Activated CD8-positive, alpha-beta memory T cell treated with anti-CD3 and anti-CD28 coated beads, Interleukin-2, amount 50 U/mL, for 1 hour (primary cell): ENCODE data around the gene VAMP1.
"Not testable (repeated sequence)": the region's sequence is repeated elsewhere in the genome, so short reads cannot be mapped to it uniquely, and the experiment has no call there.

Source experiments
- DNase-seq: peaks from one replicate; pipeline ENCODE4 v3.0.0-alpha.2; 2020; ENCODE audit errors: extremely low read depth

The VAMP1 gene, protein sequence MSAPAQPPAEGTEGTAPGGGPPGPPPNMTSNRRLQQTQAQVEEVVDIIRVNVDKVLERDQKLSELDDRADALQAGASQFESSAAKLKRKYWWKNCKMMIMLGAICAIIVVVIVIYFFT

DNA sequence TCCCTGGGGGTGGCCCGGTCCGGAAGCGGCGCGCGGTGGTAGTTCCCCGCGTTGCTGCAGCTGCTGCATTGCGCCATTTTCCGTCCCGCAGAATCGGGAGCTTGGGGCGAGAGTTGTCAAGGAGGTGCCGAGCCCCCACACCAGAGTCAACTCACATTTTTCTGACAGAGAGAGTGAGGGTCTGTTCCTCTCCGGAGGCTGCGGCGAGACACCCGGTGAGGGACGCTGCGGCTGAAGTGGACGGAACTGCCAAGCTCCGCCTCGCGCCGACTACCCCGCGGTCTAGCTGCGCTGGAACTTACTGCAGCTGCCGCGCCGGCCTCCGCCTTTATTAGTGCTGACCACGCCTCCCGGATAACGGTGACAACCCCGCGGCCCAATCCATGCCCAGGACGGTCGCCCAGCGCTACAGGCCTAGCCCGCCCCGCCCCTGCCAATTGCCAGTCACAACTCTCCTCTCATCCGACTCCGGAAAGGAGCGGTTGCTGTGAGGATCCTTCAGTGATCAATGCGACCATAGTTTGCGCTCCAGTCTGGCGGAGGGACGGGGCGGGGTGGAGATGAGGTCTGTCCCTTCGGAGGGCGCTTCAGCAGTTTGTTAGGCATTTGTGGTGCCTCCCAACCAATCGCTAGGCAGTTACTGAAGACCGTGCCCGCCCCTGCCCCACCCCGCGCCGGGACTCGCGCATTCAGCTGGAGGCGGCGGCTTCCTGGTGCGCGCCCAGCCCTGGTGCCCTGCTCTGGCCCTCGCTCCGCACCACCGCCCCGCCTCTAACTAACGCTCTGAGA is at the start of gene VAMP1:
Gene VAMP1 (minus strand): TSS at position 303 of the 789 bp plus-strand sequence. CDS start 146 bp downstream, at position 157.
- peak; percentile 97 for DNase-seq

DNA sequence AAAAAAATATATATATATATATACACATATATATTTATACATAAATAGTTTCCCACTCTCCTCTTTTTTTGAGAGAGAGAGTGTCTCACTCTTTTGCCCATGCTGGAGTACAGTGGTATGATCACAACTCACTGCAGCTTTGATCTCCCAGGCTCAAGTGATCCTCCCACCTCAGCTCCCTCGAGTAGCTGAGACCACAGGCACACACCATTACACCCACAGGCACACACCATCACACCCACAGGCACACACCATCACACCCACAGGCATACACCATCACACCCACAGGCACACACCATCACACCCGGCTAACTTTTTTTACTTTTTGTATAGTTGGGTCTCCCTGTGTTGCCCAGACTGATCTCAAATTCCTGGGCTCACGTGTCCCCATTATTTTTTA is 49.7 kb upstream of the VAMP1 start:
- DNase-seq, result no peak

DNA sequence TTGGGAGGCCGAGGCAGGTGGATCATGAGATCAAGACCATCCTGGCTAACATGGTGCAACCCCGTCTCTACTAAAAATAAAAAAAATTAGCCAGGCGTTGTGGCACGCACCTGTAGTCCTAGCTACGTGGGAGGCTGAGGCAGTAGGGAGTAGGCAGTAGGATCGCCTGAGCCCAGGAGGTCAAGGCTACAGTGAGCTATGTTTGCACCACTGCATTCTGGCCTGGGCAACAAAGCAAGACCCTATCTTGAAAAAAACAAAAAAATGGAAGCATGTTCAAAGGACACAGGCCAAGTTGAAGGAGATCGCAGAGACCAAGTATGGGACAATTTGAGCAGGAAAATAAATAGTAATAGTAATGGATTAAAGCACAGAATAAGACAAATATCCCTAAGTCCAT is 37.6 kb upstream of the VAMP1 start:
- no peak for DNase-seq

DNA sequence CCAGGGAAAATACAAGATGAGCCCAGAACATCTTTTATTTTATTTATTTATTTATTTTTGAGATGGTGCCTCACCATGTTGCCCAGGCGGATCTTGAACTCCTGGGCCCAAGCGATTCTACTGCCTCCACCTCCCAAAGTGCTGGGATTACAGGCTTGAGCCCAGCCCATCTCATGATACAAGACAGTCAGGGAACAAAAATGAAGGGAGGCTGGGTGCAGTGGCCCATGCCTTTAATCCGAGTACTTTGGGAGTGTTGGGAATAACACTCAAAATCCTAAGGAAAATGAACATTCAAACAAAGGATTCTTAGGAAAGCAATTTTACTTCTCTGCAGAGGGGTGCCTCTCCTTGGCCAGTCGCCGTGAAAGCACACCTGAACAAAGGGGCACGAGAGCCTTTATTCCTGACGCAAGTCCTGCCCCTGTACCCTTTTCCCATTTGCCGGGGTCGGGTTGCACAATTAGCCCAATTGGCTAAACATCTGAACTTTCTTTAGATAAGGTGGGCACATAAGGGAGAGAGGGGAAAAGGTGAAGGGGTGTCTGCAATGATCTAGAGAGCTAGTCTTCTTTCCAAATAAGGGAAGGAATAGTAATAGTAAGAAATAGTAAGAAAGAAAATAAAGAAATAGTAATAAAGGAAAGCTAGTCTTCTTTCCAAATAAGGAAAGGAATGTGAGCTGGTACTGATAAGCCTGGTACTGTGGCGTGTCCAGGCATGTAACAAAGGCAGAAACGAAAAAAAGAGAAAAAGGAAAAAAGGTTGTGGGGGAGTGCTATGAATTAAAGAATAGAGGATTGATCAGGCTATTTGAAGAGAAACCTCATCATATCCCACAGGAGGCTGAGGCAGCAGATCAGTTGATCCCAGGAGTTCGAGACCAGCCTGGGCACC is 36.9 kb upstream of the VAMP1 start:
- DNase-seq, result no peak

DNA sequence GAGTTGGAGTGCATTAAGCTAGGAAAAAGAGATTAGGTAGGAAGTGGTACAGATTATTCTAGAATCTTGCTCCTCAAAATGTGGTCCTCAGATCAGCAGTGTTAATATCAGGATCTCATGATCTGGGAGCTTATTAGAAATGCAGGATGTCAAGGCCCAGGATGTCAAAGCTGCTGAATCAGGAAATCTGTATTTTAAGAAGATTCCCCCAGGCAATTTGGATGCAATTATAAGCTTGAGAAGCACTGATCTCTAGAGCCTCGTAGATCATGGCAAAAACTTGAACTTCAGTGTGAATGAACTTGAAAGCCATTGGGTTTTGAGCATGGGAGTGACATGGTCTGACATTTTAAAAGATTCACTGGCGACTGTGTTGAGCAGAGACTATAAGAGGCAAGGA is 30.0 kb upstream of the VAMP1 start:
- DNase-seq, result no peak

DNA sequence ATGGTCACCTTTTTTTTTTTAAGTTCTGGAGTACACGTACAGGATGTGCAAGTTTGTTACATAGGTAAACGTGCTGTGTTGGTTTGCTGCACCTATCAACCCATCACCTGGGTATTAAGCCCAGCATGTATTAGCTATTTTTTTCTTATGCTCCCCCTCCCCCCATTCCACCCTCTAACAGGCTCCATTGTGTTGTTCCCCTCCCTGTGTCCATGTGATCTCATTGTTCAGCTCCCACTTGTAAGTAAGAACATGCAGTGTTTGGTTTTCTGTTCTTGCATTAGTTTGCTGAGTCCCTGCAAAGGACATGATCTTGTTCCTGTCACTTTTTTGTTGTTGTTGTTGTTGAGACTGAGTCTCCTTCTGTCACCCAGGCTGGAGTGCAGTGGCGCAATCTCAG is 26.8 kb upstream of the VAMP1 start:
- not testable (repeated sequence) for DNase-seq

DNA sequence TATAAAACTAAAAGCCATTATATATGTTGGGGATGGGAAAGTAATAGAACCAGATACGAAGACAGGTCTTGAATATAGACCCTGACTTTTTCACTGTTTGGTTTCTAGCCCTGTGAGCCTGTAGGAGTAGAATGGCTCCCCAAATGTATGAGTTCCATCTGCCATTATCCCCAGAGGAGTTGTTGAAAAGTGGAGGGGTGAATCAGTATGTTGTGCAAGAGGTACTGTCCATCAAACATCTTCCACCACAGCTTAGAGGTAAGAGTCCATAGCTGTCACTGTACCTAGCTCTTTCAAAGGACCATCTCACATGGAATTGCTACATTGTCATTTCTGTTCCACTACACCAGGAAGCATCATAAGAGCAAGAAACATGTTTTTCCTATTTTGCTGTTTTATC is 24.5 kb upstream of the VAMP1 start:
- no peak for DNase-seq

DNA sequence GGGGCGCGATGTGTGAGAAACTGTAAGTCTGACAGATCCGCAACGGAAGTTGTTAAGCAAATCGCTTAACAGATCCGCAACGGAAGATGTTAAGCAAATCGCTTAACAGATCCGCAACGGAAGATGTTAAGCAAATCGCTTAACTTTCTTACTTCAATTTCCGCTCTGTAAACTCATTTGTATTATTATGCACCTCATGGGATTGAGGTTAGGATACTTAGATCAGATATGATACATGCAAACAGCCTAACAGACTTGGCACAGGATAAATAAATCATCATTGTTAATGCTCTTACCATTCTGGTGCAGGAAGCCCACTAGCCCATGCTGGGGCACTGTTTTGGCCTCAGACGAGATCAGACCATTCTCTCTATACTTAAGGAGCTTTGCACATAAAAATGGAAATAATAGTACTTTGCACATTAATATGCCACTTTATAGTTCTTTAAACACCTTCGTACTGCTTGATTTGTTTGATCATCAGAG is 23.8 kb upstream of the VAMP1 start:
- no peak for DNase-seq

DNA sequence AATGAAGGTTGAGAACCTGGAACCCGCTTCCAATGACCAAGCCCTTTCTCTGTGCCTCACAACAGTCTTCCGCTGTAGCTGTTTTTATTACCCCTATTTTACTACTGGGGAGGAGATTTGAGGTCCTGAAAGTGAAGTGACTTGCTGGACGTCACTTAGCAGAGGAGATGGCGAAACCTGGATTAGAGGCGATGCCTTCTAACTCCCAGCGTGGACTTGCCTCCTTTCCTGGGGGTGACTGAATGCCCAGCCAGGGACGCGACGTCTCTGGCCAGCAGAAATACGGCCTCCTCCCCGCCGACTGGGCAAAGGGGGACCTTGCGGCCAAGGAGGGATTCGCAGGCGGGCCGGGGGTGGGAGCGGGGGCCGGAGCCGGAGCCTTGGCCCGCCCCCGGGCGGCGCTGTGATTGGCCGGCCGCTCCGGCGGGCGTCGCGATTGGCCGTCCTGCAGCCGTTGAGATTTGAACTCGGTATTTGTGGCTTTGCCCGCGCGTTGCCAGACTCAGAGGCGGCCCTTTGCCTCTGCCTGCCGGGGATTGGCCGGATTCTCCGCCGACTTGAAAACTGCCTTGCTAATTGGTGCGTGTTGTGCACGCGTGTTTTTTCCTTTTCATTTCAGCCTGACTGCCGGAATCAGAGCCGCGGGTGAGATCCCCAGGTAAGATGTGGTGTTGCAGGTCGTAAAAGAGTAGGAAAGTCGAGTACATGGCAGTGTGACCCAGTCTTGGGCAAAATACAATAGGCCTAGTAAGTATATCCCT is 23.2 kb upstream of the VAMP1 start, which contains the start of gene NCAPD2:
Gene NCAPD2 (plus strand): TSS at position 606 of the 761 bp plus-strand sequence. CDS start 997 bp downstream, outside the sequence.
- DNase-seq, result peak; percentile 89

DNA sequence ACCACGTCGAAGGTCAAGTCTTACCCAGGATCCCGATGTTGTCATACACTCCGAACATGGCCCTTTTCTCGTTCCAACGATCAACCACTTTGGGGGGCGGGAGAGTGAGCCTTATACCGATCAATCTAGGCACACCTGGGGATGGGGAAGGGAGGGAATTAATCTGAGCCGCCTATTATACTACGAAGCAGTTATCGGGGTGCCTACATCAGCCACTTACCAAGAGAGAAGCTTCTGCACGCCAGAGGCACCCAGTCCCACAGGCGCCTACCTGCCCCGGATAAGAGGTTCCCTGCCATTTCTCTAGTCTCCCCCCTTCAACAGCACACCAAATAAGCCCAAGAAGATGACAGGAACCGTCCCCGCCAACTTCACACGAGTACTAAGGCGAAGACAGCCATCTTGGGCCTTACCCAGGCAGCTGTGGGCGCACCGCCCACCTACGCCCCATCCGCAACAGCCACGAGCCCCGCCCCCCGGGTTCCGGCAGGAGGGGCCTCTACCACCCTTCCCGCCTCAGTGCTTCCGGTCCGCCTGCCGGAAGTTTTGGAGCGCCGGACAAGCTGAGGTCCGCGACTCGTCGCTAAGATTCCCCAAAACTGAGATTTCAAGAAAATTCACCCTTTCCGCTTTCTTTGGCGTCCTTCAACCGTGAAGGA is 22.5 kb upstream of the VAMP1 start, which contains the start of gene MRPL51:
Gene MRPL51 (minus strand): TSS at position 425 of the 659 bp plus-strand sequence. CDS start 126 bp downstream, at position 299.
- peak; percentile 79 for DNase-seq

DNA sequence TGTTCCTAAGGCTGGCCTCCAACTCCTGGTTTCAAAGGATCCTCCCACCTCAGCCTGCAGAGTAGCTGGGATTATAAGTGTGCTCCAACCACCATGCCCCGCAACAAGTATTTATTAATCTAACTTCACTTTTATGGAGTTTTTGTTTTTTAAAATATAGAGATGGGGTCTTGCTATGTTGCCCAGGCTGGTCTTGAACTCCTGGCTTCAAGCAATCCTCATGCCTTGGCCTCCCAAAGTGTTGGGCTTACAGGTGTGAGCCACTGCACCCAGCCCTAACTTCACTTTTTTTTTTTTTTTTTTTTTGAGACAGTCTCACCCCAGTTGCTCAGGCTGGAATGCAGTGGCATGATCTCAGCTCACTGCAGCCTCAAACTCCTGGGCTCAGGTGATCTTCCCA is 20.2 kb upstream of the VAMP1 start:
- not testable (repeated sequence) for DNase-seq

DNA sequence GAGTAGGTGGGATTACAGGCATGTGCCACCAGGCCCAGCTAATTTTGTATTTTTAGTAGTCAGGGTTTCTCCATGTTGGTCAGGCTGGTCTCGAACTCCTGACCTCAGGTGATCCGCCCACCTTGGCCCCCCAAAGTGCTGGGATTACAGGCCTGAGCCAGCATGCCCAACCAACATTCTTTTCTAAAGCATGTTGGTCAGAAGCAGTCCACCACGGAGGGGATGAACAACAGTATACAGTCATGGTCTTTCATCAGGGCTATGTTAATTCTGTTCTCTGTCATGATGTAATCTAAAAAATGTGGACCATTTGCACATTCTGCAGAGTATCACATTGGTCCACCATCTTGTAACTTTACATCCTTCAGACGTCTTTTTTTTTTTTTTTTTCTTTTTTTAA is 19.0 kb upstream of the VAMP1 start:
- DNase-seq, result no peak

DNA sequence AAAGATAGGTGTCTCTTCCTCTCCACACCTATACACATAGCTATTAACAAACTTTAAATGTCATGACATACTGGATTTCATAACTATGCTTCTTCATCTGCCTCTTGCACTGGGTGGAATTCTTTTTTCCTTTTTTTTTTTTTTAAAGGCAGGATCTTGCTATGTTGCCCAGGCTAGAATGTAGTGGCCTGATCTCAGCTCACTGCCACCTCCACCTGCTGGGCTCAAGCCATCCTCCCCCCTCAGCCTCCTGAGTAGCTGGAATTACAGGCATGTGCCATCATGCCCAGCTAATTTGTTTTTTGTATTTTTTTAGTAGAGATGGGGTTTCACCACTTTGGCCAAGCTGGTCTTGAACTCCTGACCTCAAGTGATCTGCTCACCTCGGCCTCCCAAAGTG is 17.8 kb upstream of the VAMP1 start:
- no peak for DNase-seq

DNA sequence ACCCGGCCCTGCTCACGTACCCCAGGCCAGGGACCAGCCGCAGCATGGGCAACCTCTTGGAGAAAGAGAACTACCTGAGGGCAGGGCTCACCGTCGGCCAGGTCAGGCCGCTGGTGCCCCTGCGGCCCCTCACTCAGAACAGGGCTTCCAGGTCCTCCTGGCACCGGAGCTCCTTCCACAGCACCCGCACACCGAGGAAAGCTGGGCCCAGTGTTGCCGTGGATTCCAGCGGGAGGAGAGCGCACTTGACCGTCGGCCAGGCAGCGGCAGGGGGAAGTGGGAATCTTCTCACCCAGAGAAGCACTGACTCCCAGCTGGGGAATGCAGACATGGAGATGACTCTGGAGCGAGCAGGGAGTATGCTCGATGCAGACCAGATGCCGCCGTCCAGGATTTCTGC is 7.9 kb upstream of the VAMP1 start:
- DNase-seq, result no peak

DNA sequence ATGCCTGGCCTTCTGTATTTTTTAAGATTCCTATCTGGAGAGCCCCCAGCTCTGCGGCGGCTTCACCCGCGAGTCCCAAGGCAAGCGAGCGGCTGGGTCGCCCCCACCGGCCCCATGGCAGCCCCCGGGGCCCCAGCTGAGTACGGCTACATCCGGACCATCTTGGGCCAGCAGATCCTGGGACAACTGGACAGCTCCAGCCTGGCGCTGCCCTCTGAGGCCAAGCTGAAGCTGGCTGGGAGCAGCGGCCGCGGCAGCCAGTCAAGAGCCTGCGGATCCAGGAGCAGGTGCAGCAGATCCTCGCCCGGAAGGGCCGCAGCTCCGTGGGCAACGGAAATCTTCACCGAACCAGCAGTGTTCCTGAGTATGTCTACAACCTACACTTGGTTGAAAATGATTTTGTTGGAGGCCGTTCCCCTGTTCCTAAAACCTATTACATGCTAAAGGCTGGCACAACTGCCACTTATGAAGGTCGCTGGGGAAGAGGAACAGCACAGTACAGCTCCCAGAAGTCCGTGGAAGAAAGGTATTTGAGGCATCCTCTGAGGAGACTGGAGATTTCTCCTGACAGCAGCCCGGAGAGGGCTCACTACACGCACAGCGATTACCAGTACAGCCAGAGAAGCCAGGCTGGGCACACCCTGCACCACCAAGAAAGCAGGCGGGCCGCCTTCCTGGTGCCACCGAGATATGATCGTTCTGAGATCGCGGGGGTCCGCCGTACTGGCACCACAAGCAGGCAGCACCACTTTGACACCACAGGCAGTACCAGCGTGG is 7.3 kb upstream of the VAMP1 start:
- not testable (repeated sequence) for DNase-seq

DNA sequence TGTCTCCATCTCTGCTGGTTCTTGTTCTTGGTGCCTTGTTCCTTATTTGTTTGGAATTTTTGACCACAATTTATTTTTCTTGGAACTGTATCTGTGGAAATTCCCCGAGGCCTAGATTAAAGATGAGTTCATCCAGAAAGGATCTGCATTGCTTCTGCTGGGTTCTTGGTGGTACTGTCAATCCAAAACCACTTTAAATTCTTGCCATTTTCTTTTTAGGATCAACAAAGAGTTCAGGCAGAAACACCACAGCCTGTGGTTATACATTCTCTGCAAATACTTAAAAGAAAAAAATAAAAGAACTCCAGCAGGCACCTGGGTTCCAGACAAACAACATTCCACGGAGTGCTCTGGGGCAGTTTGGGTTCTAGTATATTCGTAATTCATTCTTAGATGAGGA is 6.0 kb upstream of the VAMP1 start:
- no peak for DNase-seq

DNA sequence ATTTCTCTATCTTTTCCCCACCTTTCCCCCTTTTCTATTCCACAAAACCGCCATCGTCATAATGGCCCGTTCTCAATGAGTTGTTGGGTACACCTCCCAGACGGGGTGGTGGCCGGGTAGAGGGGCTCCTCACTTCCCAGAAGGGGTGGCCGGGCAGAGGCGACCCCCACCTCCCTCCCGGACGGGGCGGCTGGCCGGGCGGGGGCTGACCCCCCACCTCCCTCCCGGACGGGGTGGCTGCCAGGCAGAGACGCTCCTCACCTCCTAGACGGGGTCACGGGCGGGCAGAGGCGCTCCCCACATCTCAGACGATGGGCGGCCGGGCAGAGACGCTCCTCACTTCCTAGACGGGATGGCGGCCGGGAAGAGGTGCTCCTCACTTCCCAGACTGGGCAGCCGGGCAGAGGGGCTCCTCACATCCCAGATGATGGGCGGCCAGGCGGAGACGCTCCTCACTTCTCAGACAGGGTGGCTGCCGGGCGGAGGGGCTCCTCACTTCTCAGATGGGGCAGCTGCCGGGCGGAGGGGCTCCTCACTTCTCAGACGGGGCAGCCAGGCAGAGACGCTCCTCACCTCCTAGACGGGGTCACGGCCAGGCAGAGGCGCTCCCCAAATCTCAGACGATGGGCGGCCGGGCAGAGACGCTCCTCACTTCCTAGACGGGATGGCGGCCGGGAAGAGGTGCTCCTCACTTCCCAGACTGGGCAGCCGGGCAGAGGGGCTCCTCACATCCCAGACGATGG is 4.9 kb upstream of the VAMP1 start:
- DNase-seq, result not testable (repeated sequence)

DNA sequence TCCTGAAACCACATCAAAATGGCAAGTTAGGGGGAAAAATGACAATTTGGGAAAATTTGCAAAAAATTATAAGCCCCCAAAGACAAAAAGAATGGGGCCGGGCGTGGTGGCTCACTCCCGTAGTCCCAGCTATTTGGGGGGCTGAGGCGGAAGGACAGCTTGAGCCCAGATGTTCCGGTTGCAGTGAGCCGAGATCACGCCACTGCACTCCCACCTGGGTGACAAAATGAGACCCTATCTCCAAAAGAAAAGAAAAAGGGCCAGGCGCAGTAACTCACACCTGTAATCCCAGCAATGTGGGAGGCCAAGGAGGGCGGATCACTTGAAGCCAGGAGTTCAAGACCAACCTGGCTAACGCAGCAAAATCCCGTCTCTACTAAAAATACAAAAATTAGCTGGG is 2.0 kb upstream of the VAMP1 start:
- no peak for DNase-seq

DNA sequence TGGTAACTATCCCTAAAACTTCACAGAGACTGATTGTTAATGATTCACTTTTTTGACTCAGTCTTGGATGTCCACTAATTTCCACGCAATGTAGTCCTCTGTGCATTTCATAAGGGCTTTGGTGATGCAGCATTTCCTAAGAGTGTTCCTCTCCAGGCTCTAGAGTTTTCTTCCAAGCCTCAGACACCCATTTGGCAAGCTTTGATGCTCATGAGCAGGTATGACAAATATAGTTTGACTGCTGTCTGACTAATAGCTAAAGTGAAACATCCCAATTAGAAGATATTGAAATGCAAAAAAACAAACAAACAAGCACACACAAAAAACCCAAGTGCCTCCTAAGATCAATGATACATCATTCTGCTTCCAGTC is 1.5 kb upstream of the VAMP1 start:
- no peak for DNase-seq
